ENCODE data around the gene S100A9. TPM values are rescaled to one million over a fixed set of nuclear protein-coding genes. Genes with fewer than 3 reads are reported as not detected.
A peak's percentile ranks its signal among the peaks of the same experiment; 100 is the strongest.
"Not testable (repeated sequence)": the region's sequence is repeated elsewhere in the genome, so short reads cannot be mapped to it uniquely, and the experiment has no call there.

The S100A9 gene
- polyA plus RNA-seq, 4 donors: 57.0 to 509 (median 97.5) TPM

GRCh38 chr1:153347049-153347448 lies 10.6 kb upstream of the S100A9 start:
- peaks cover 0 to 23% (median 0%) of the 10 kb centered on the region in 3 donors for H3K4me1 ChIP-seq (ENCODE audit: control insufficient read depth in 3 of 3, insufficient read depth in 2 of 3, low read depth in 1 of 3, low read length in 2 of 3)
- not testable (repeated sequence) for H3K9me3 ChIP-seq (ENCODE audit: control insufficient read depth in 2 of 2, insufficient read depth in 1 of 2, low read depth in 1 of 2, low read length in 1 of 2); FAIRE-seq; H3K27ac ChIP-seq (ENCODE audit: low read depth in 1 of 3, low read length in 2 of 3); H3K36me3 ChIP-seq (ENCODE audit: control insufficient read depth in 3 of 3, insufficient read depth in 2 of 3, low read depth in 1 of 3, low read length in 3 of 3); H3K4me3 ChIP-seq (ENCODE audit: low read depth in 1 of 3, low read length in 3 of 3); DNase-seq; H3K27me3 ChIP-seq (ENCODE audit: control insufficient read depth in 3 of 3, insufficient read depth in 3 of 3, low read length in 3 of 3)
- WGBS, 3 donors: 71 to 80% (median 73%) methylated on average over 14 of the region's 14 CpGs

DNA sequence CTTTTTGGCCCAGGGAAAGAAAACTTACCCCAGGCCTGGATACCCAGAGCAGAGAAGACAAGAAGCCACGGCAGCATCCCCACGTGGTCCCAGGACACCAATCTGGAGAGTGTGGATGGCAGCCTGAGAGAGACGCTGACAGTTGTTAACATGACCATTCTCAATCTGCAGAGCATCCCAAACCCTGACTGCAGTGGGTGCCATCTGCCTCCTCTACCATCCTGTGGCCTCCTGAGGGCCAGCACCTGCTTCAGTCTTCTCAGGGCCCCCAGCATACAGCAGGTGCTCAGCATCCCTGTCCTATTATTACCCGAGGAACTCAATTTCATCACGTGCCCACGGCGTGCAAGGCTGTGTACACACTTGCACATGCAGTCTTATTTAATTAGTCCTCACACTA lies 9.8 kb upstream of the S100A9 start:
- DNase-seq (no peak), FAIRE-seq (no peak)
- Histone ChIP-seq H3K4me3 (ENCODE audit: low read depth in 1 of 3, low read length in 3 of 3) (no peak overlapping the region), H3K9me3 (ENCODE audit: control insufficient read depth in 2 of 2, insufficient read depth in 1 of 2, low read depth in 1 of 2, low read length in 1 of 2) (no peaks in the 10 kb centered on the region), H3K4me1 (ENCODE audit: control insufficient read depth in 3 of 3, insufficient read depth in 2 of 3, low read depth in 1 of 3, low read length in 2 of 3) (peaks cover 0 to 23% (median 0%) of the 10 kb centered on the region in 3 donors), H3K27me3 (ENCODE audit: control insufficient read depth in 3 of 3, insufficient read depth in 3 of 3, low read length in 3 of 3) (no peaks in the 10 kb centered on the region), H3K36me3 (ENCODE audit: control insufficient read depth in 3 of 3, insufficient read depth in 2 of 3, low read depth in 1 of 3, low read length in 3 of 3) (no peaks in the 10 kb centered on the region), H3K27ac (ENCODE audit: low read depth in 1 of 3, low read length in 2 of 3) (no peak overlapping the region)
- 50 to 61% (median 57%) methylated on average over 7 of the region's 7 CpGs for WGBS, 3 donors

DNA sequence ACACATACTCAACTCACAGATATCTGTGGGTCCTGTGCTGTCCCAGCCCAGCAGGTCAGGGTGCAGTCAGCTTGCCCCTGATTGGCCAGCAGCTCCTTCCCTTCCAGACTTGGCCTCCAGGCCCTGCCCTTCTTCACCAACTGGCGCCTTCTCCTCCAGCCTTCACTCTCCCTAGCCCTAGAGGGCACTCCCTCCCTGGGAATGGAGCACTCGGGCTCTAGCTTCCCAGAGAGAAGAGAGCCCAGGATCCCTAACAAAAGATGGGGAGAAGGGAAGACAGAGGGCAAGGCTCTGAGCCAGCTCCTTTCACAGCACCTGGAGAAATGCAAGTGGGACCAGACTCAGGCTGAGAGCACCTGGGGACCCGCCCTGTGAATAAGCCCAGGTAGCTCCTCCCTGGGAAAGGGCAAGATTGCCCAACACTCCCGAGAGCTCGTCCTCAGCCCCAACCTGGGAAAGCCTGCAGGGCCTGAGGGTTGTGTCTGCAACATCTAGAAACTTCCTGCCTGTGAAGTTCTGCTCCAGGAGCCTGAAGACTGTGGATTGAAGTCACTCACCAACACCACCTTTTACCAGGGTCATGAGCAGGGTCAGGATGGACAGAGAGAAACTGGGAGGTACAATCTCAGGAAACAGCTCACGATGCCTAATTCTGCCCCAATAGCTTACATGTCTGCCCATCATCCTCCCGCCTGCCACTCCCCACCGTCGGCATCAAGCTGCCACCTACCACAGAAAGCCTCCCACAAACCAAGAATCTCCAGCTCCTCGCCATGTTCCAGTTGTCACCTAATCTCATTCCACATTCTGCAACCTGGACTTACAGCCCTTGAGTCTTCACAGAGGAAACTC lies 8.9 kb upstream of the S100A9 start, which contains the start of gene PGLYRP4:
PGLYRP4 (minus strand) TSS at position 331 of the 852 bp plus-strand sequence. CDS start 909 bp downstream, outside the sequence.
- no peak for FAIRE-seq
- H3K27me3 ChIP-seq (ENCODE audit: control insufficient read depth in 3 of 3, insufficient read depth in 3 of 3, low read length in 3 of 3): no peaks in the 10 kb centered on the region

GRCh38 chr1:153349363-153350320 lies 8.0 kb upstream of the S100A9 start:
- Histone ChIP-seq H3K4me1 (ENCODE audit: control insufficient read depth in 3 of 3, insufficient read depth in 2 of 3, low read depth in 1 of 3, low read length in 2 of 3) (peaks cover 0 to 11% (median 0%) of the 10 kb centered on the region in 3 donors), H3K9me3 (ENCODE audit: control insufficient read depth in 2 of 2, insufficient read depth in 1 of 2, low read depth in 1 of 2, low read length in 1 of 2) (no peaks in the 10 kb centered on the region), H3K27me3 (ENCODE audit: control insufficient read depth in 3 of 3, insufficient read depth in 3 of 3, low read length in 3 of 3) (no peaks in the 10 kb centered on the region), H3K27ac (ENCODE audit: low read depth in 1 of 3, low read length in 2 of 3) (no peak overlapping the region), H3K4me3 (ENCODE audit: low read depth in 1 of 3, low read length in 3 of 3) (no peak overlapping the region), H3K36me3 (ENCODE audit: control insufficient read depth in 3 of 3, insufficient read depth in 2 of 3, low read depth in 1 of 3, low read length in 3 of 3) (no peaks in the 10 kb centered on the region)
- DNase-seq (no peak), FAIRE-seq (no peak)
- WGBS, 3 donors: 63 to 76% (median 66%) methylated on average over 17 of the region's 17 CpGs

More for the DNA sequence above, 8.9 kb upstream of the S100A9 start, which contains the start of gene PGLYRP4:
- Histone ChIP-seq H3K4me3 (ENCODE audit: low read depth in 1 of 3, low read length in 3 of 3) (no peak within 1 kb of the TSS), H3K4me1 (ENCODE audit: control insufficient read depth in 3 of 3, insufficient read depth in 2 of 3, low read depth in 1 of 3, low read length in 2 of 3) (peaks cover 0 to 16% (median 0%) of the 10 kb centered on the region in 3 donors), H3K9me3 (ENCODE audit: control insufficient read depth in 2 of 2, insufficient read depth in 1 of 2, low read depth in 1 of 2, low read length in 1 of 2) (no peaks in the 10 kb centered on the region), H3K36me3 (ENCODE audit: control insufficient read depth in 3 of 3, insufficient read depth in 2 of 3, low read depth in 1 of 3, low read length in 3 of 3) (no peaks in the 10 kb centered on the region), H3K27ac (ENCODE audit: low read depth in 1 of 3, low read length in 2 of 3) (no peak within 1 kb of the TSS)
- 37 to 64% (median 55%) methylated on average over 9 to 10 of the region's 10 CpGs for WGBS, 3 donors
- DNase-seq: peak; percentile 47 to 57

DNA sequence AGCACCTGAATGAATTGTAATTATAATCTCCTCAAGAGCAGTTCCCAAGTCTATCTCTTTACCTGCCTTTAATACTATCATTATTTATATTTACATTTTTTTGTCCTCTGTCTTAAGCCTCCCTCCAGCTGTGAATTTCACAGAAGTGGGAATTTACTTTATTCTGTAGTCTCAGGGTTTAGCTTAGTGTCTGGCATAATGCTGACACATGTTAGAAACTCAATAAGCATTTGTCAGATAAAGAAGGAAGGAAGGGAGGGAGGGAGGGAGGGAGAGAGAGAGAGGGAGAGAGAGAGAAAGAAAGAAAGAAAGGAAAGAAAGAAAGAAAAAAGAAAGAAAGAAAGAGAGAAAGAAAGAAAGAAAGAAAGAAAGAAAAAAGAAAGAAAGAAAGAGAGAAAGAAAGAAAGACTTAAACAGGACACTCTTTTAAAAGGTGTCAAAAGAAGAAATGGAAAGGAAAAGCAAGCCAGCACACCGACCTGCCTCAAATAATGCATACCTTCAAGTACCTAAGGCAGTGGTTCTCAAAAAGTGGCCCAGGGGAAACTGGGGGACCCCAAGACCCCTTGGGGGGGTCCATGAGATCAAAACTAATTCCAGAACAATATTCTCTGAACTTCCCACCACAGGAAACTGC lies 7.2 kb upstream of the S100A9 start:
- no peak for FAIRE-seq
- WGBS, 3 donors: 24 to 38% (median 28%) methylated on average over 1 of the region's 1 CpG
- H3K4me3 ChIP-seq (ENCODE audit: low read depth in 1 of 3, low read length in 3 of 3): no peak overlapping the region
- no peak for DNase-seq
- H3K36me3 ChIP-seq (ENCODE audit: control insufficient read depth in 3 of 3, insufficient read depth in 2 of 3, low read depth in 1 of 3, low read length in 3 of 3): no peaks in the 10 kb centered on the region
- no peaks in the 10 kb centered on the region for H3K27me3 ChIP-seq (ENCODE audit: control insufficient read depth in 3 of 3, insufficient read depth in 3 of 3, low read length in 3 of 3)
- H3K9me3 ChIP-seq (ENCODE audit: control insufficient read depth in 2 of 2, insufficient read depth in 1 of 2, low read depth in 1 of 2, low read length in 1 of 2): peaks cover 0 to under 1% of the 10 kb centered on the region in 2 donors
- H3K4me1 ChIP-seq (ENCODE audit: control insufficient read depth in 3 of 3, insufficient read depth in 2 of 3, low read depth in 1 of 3, low read length in 2 of 3): peaks cover 0 to 4% (median 0%) of the 10 kb centered on the region in 3 donors
- H3K27ac ChIP-seq (ENCODE audit: low read depth in 1 of 3, low read length in 2 of 3): no peak overlapping the region

DNA sequence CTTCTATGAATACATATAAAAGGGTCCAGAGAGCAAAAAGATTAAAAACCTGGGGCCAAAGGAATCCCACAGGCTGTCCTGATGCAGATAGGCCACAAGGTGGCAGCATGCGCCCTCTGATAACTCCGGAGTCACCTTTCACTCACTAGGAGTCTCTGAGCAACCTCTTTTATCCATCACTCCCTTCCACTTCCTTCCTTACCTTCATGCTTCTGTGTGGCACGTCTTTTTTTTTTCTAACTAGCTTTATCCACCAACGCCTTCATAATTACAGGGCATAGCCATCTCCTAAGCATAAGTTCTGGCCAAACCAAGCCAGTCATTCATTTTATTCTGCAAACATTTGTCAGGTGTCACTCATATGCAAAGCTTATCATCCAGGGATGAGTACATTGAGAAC lies 5.1 kb upstream of the S100A9 start:
- H3K27me3 ChIP-seq (ENCODE audit: control insufficient read depth in 3 of 3, insufficient read depth in 3 of 3, low read length in 3 of 3): no peaks in the 10 kb centered on the region

DNA sequence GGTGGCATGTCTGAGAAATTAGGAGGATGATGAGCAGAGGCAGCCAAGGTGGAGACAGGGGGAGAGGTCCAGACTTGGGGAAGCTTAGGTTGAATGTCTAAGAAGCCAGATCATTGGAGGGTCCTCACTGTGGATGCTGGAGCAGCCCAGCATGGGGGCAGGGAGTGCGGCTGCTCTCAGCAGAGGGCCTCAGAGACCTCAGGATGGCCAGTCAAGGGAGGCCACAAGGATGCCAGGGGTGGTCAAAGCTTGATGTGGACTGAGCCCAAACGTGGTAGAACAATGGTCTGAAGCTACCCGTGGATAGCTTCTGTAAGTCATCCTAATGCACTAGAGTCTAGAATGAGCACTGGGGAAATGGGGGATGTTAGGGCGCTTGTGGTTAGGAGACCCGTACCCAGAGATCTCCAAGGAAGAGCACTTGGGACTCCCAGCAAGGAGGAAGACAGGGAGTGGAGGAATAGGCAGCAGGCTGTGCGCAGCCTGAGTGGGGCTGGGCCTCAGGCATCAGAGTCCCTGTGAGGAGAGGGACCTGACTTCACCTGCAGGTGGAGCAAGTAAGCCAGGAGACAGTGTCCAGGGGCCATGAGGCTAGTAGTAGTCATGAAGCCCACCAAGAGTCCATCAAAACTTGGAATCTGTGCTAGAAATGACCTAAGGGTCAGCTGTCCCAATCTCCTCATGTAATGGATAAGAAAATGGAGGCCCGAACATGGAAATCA lies 4.3 kb upstream of the S100A9 start:
- no peaks in the 10 kb centered on the region for H3K27me3 ChIP-seq (ENCODE audit: control insufficient read depth in 3 of 3, insufficient read depth in 3 of 3, low read length in 3 of 3)
- no peak overlapping the region for H3K4me3 ChIP-seq (ENCODE audit: low read depth in 1 of 3, low read length in 3 of 3)
- no peaks in the 10 kb centered on the region for H3K36me3 ChIP-seq (ENCODE audit: control insufficient read depth in 3 of 3, insufficient read depth in 2 of 3, low read depth in 1 of 3, low read length in 3 of 3)
- no peak for FAIRE-seq
- H3K9me3 ChIP-seq (ENCODE audit: control insufficient read depth in 2 of 2, insufficient read depth in 1 of 2, low read depth in 1 of 2, low read length in 1 of 2): peaks cover 0 to 5% of the 10 kb centered on the region in 2 donors
- WGBS, 3 donors: 72 to 82% (median 78%) methylated on average over 7 of the region's 7 CpGs
- peaks cover 0 to 14% (median 0%) of the 10 kb centered on the region in 3 donors for H3K4me1 ChIP-seq (ENCODE audit: control insufficient read depth in 3 of 3, insufficient read depth in 2 of 3, low read depth in 1 of 3, low read length in 2 of 3)
- DNase-seq: no peak
- H3K27ac ChIP-seq (ENCODE audit: low read depth in 1 of 3, low read length in 2 of 3): no peak overlapping the region

More for the DNA sequence above, 5.1 kb upstream of the S100A9 start:
- Histone ChIP-seq H3K4me3 (ENCODE audit: low read depth in 1 of 3, low read length in 3 of 3) (no peak overlapping the region), H3K27ac (ENCODE audit: low read depth in 1 of 3, low read length in 2 of 3) (no peak overlapping the region), H3K9me3 (ENCODE audit: control insufficient read depth in 2 of 2, insufficient read depth in 1 of 2, low read depth in 1 of 2, low read length in 1 of 2) (peaks cover 0 to 5% of the 10 kb centered on the region in 2 donors), H3K36me3 (ENCODE audit: control insufficient read depth in 3 of 3, insufficient read depth in 2 of 3, low read depth in 1 of 3, low read length in 3 of 3) (no peaks in the 10 kb centered on the region), H3K4me1 (ENCODE audit: control insufficient read depth in 3 of 3, insufficient read depth in 2 of 3, low read depth in 1 of 3, low read length in 2 of 3) (peaks cover 0 to 6% (median 0%) of the 10 kb centered on the region in 3 donors)
- FAIRE-seq: no peak
- DNase-seq: peak; percentile 64 to 75
- WGBS, 3 donors: 0 to 1% (median 1%) methylated on average over 4 of the region's 4 CpGs

Data from small intestine (tissue), 7 donors.